CD14-positive monocyte (primary cell): ENCODE data around the gene AGFG2. TPM values are rescaled to one million over a fixed set of nuclear protein-coding genes. Genes with fewer than 3 reads are reported as not detected.

ENCODE experiments used
- DNase-seq, 3 donors: peaks; one replicate each; pipeline ENCODE4 v3.0.0-alpha.2; 2011 to 2022
- H2AFZ ChIP-seq: 2 replicates; pipeline ENCODE4 v1.6.0; 2012; ENCODE audit warnings: mild to moderate bottlenecking, low read depth, low read length, inconsistent platforms; ENCODE audit not compliant: insufficient read depth, poor library complexity, severe bottlenecking
- H3K27ac ChIP-seq, 2 donors: 1 replicate in 1 of 2; 2 replicates in 1 of 2; pipeline ENCODE4 v1.5.1; 2012 to 2013; ENCODE audit warnings: low read length in 2 of 2, control low read depth in 1 of 2, inconsistent platforms in 1 of 2, low read depth in 1 of 2, mild to moderate bottlenecking in 1 of 2
- H3K27me3 ChIP-seq, 2 donors: one replicate each; pipeline versions ENCODE4 v1.6.0 to v1.6.1; 2011 to 2013; ENCODE audit warnings: low read length in 2 of 2; ENCODE audit not compliant: control insufficient read depth in 2 of 2, insufficient read depth in 2 of 2
- H3K36me3 ChIP-seq, 2 donors: replicated peaks in 1 of 2; 1 replicate in 1 of 2; 2 replicates in 1 of 2; pipeline versions ENCODE4 v1.5.1 to v1.6.1; 2012 to 2013; ENCODE audit warnings: low read length in 2 of 2, control low read depth in 1 of 2, inconsistent platforms in 1 of 2, mild to moderate bottlenecking in 1 of 2; ENCODE audit not compliant: insufficient read depth in 2 of 2, control insufficient read depth in 1 of 2
- H3K4me1 ChIP-seq, 2 donors: 1 replicate in 1 of 2; 2 replicates in 1 of 2; pipeline versions ENCODE4 v1.5.1 to v1.6.1; 2012 to 2013; ENCODE audit warnings: low read length in 2 of 2, control low read depth in 1 of 2, inconsistent platforms in 1 of 2, mild to moderate bottlenecking in 1 of 2, moderate library complexity in 1 of 2; ENCODE audit not compliant: insufficient read depth in 2 of 2, control insufficient read depth in 1 of 2
- H3K4me2 ChIP-seq: replicated peaks from 2 replicates; pipeline ENCODE3; 2012; ENCODE audit warnings: low read length, moderate library complexity, mild to moderate bottlenecking; ENCODE audit not compliant: poor library complexity, severe bottlenecking; ENCODE audit errors: extremely low read depth
- H3K4me3 ChIP-seq, 3 experiments: fragments of 200-600 bp in 1 of 3; sonication (generic) in 1 of 3; replicated peaks in 1 of 3; 1 replicate in 2 of 3; 2 replicates in 1 of 3; pipeline ENCODE4 v1.5.1; 2011 to 2013; ENCODE audit warnings: low read length in 3 of 3, mild to moderate bottlenecking in 3 of 3, control low read depth in 2 of 3, low read depth in 2 of 3, inconsistent platforms in 1 of 3, moderate library complexity in 1 of 3
- H3K79me2 ChIP-seq: 2 replicates; pipeline ENCODE4 v1.6.0; 2012; ENCODE audit warnings: mild to moderate bottlenecking, control low read depth, inconsistent platforms, low read length, moderate library complexity; ENCODE audit not compliant: insufficient read depth
- H3K9ac ChIP-seq: 2 replicates; pipeline ENCODE4 v1.6.0; 2017; ENCODE audit warnings: low read length, mild to moderate bottlenecking; ENCODE audit not compliant: insufficient read depth, poor library complexity, severe bottlenecking
- H3K9me3 ChIP-seq, 2 donors: replicated peaks in 1 of 2; 1 replicate in 1 of 2; 2 replicates in 1 of 2; pipeline versions ENCODE4 v1.5.1 to v1.6.1; 2012 to 2013; ENCODE audit warnings: low read length in 2 of 2, control low read depth in 1 of 2; ENCODE audit not compliant: control insufficient read depth in 1 of 2, insufficient read depth in 1 of 2
- H4K20me1 ChIP-seq: 2 replicates; pipeline ENCODE4 v1.6.0; 2012; ENCODE audit warnings: mild to moderate bottlenecking, low read length, control low read depth, moderate library complexity; ENCODE audit not compliant: insufficient read depth
- H3K27ac Mint-ChIP-seq, 7 donors: one replicate each; pipeline ENCODE4 v1.8.0; 2020; ENCODE audit warnings: mild to moderate bottlenecking in 7 of 7, mixed read lengths in 7 of 7, moderate library complexity in 6 of 7, inconsistent platforms in 2 of 7
- H3K27me3 Mint-ChIP-seq, 3 donors: one replicate each; pipeline ENCODE4 v1.8.0; 2021 to 2022; ENCODE audit warnings: low read depth in 3 of 3, mild to moderate bottlenecking in 3 of 3, mixed read lengths in 3 of 3, moderate library complexity in 3 of 3, inconsistent platforms in 1 of 3
- H3K36me3 Mint-ChIP-seq, 2 donors: one replicate each; pipeline ENCODE4 v1.8.0; 2020; ENCODE audit warnings: mixed read lengths in 2 of 2, inconsistent platforms in 1 of 2, mild to moderate bottlenecking in 1 of 2
- H3K4me1 Mint-ChIP-seq: one replicate; pipeline ENCODE4 v1.8.0; 2020; ENCODE audit warnings: mild to moderate bottlenecking, mixed read lengths
- H3K4me3 Mint-ChIP-seq, 2 donors: one replicate each; pipeline ENCODE4 v1.8.0; 2020; ENCODE audit warnings: mild to moderate bottlenecking in 2 of 2, mixed read lengths in 2 of 2, moderate library complexity in 1 of 2
- H3K9me3 Mint-ChIP-seq, 7 donors: one replicate each; pipeline ENCODE4 v1.8.0; 2020 to 2022; ENCODE audit warnings: mixed read lengths in 7 of 7, mild to moderate bottlenecking in 6 of 7, moderate library complexity in 6 of 7, inconsistent platforms in 2 of 7
- WGBS: methylation state at CpG from one replicate; pipeline ENCODE4 v1.1.5; 2013; ENCODE audit warnings: missing lambda C conversion rate; ENCODE audit not compliant: insufficient coverage; 5-methylcytosine and 5-hydroxymethylcytosine counted together
- intact Hi-C, 2 donors: fragments of 100-400 bp; cut with micrococcal nuclease; formaldehyde crosslinking; loops; one replicate each; pipeline versions ENCODE4 v1.15.0 to v1.15.1; 2023
- polyA plus RNA-seq, 3 donors: library from polyadenylated mRNA; depleted of rRNA in 1 of 3; unstranded in 2 of 3; stranded (reverse) in 1 of 3; fragments of 300-500 nt in 2 of 3; fragments of >200 nt in 1 of 3; fragmentation: Illumina TruSeq in 2 of 3; gene quantifications; 1 replicate in 2 of 3; 2 replicates in 1 of 3; pipeline ENCODE4 v1.2.3, GENCODE V29; 2012 to 2021
- TF ChIP-seq, protein P1 (sequence below): fragments of 200-600 bp; IDR thresholded peaks from one replicate; pipeline ENCODE4 v1.8.0; 2022; ENCODE audit warnings: antibody characterized with exemption, mild to moderate bottlenecking

The AGFG2 gene
- polyA plus RNA-seq, 3 donors: 1.3 to 1.8 (median 1.8) TPM

DNA sequence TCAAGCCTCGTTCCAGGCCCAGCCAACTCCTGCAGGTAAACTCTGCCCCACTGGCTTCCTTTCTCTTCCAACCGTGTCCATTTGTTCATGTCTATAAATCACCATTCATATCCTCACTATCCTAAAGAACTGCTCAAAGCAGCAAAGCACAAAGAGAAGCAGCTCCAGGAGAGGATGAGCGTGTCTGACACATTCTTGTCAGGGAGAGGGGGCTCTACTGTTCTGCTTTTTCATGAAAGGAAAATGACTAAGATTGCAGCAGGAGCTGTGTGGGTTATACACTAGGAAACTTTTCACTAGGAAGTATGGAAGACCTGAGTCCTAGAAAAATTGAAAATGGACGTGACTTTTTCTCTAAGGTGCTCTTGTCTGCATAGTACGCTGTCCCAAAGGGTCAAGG, 16.7 kb downstream of the AGFG2 start:
- H3K36me3 ChIP-seq: no peaks in the 10 kb centered on the region
- H3K27me3 Mint-ChIP-seq: no peaks in the 10 kb centered on the region
- peak in 1 of 3 donors; percentile 27 for DNase-seq

DNA sequence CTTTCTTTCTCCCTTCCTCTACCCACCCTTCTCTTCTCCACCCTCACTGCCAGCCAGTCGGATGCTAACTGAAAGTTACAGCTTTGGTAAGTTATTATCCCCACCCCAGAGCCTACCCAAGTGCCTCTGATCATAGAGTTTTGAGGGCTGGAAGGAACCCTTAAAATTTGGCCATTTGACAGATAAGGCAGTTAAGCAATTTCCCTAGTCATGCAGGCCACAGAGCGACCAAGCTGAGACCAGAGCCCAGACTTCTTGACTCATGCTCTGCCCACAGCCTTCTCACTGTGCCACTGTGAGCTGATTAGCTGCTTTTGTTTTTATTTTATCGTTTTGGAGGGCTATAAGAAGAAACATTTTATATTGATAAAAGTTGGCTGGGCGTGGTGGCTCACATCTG, 17.5 kb downstream of the AGFG2 start:
- no peak overlapping the region for H3K4me2 ChIP-seq
- peak; percentile 32 to 66 (median 52) for DNase-seq
- no peaks in the 10 kb centered on the region for H3K27me3 Mint-ChIP-seq
- peak overlapping the region; percentile 3 to 89 (median 66) for H3K27ac Mint-ChIP-seq
- no peak overlapping the region for H3K4me3 Mint-ChIP-seq
- H3K36me3 ChIP-seq: no peaks in the 10 kb centered on the region
- no peak overlapping the region for H3K4me3 ChIP-seq
- H3K27ac ChIP-seq: peak overlapping the region in 1 of 2 donors; percentile 58
- intact Hi-C loops: loop anchor here (5.0 kb wide), 1 partner anchor 79 kb away; the partner anchor contains the start of gene TSC22D4 (in 2 of the 2)
- no peaks in the 10 kb centered on the region for H4K20me1 ChIP-seq
- TF ChIP-seq, protein P1, sequence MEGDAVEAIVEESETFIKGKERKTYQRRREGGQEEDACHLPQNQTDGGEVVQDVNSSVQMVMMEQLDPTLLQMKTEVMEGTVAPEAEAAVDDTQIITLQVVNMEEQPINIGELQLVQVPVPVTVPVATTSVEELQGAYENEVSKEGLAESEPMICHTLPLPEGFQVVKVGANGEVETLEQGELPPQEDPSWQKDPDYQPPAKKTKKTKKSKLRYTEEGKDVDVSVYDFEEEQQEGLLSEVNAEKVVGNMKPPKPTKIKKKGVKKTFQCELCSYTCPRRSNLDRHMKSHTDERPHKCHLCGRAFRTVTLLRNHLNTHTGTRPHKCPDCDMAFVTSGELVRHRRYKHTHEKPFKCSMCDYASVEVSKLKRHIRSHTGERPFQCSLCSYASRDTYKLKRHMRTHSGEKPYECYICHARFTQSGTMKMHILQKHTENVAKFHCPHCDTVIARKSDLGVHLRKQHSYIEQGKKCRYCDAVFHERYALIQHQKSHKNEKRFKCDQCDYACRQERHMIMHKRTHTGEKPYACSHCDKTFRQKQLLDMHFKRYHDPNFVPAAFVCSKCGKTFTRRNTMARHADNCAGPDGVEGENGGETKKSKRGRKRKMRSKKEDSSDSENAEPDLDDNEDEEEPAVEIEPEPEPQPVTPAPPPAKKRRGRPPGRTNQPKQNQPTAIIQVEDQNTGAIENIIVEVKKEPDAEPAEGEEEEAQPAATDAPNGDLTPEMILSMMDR: no peak
- WGBS: 80% methylated on average over 1 of the region's 4 CpGs
- H3K9me3 ChIP-seq: no peaks in the 10 kb centered on the region
- H3K79me2 ChIP-seq: no peaks in the 10 kb centered on the region
- peaks cover 27 to 34% of the 10 kb centered on the region in 2 donors for H3K4me1 ChIP-seq
- peaks cover 30% of the 10 kb centered on the region for H3K4me1 Mint-ChIP-seq
- H3K36me3 Mint-ChIP-seq: peaks cover 12 to 17% of the 10 kb centered on the region in 2 donors
- peak overlapping the region; percentile 53 for H2AFZ ChIP-seq
- no peaks in the 10 kb centered on the region for H3K27me3 ChIP-seq
- no peaks in the 10 kb centered on the region for H3K9me3 Mint-ChIP-seq
- no peak overlapping the region for H3K9ac ChIP-seq

More for the DNA sequence above, 16.7 kb downstream of the AGFG2 start:
- Histone ChIP-seq H4K20me1 (no peaks in the 10 kb centered on the region), H3K27ac (peak overlapping the region in 1 of 2 donors; percentile 58), H3K27me3 (no peaks in the 10 kb centered on the region), H3K9me3 (no peaks in the 10 kb centered on the region), H3K79me2 (no peaks in the 10 kb centered on the region), H2AFZ (no peak overlapping the region), H3K9ac (no peak overlapping the region), H3K4me2 (no peak overlapping the region), H3K4me3 (no peak overlapping the region), H3K4me1 (peaks cover 27 to 34% of the 10 kb centered on the region in 2 donors)
- Mint-ChIP-seq H3K9me3 (no peaks in the 10 kb centered on the region), H3K4me1 (peaks cover 30% of the 10 kb centered on the region), H3K27ac (peak overlapping the region in 6 of 7 donors; percentile 21 to 75 (median 70)), H3K4me3 (no peak overlapping the region), H3K36me3 (peaks cover 12 to 17% of the 10 kb centered on the region in 2 donors)
- intact Hi-C loops: loop anchor here (5.0 kb wide), 1 partner anchor 78 kb away; the partner anchor contains the start of gene TSC22D4 (in 2 of the 2)
- 82% methylated on average over 3 of the region's 5 CpGs for WGBS
- TF ChIP-seq, protein P1: no peak
